ENCODE results near the gene FANCC. TPM values are rescaled to one million over a fixed set of nuclear protein-coding genes. Genes with fewer than 3 reads are reported as not detected.

Gene FANCC
- total RNA-seq, 3 donors from 2014 or later (not counting 1 experiment from before 2014, with no cell fraction given) = 9.9 to 18.9 (median 12.8) TPM

- no peaks in the 10 kb centered on the region for H3K9me3 ChIP-seq (ENCODE audit: control insufficient read depth, insufficient read depth, low read length)
- H3K36me3 ChIP-seq (ENCODE audit: control insufficient read depth, insufficient read depth, low read length) = no peaks in the 10 kb centered on the region
- H3K4me3 Mint-ChIP-seq = no peak overlapping the region
- H3K27me3 Mint-ChIP-seq (ENCODE audit: low read depth in 2 of 2) = peaks cover 2 to 26% of the 10 kb centered on the region in 2 donors
- H3K36me3 Mint-ChIP-seq = no peaks in the 10 kb centered on the region
- DNase-seq (no peak), ATAC-seq (no peak)
- H3K27ac Mint-ChIP-seq = no peak overlapping the region
- intact Hi-C loops (cut with micrococcal nuclease) = no loop called here
- H3K4me3 ChIP-seq (ENCODE audit: low read length) = no peak overlapping the region
- WGBS (ENCODE audit: insufficient coverage) = 92% methylated on average over 4 of the region's 5 CpGs
- no peak overlapping the region for H3K27ac ChIP-seq (ENCODE audit: low read length)
- peaks cover 0 to 5% of the 10 kb centered on the region in 2 donors for H3K4me1 Mint-ChIP-seq
- no peaks in the 10 kb centered on the region for H3K27me3 ChIP-seq (ENCODE audit: control insufficient read depth, insufficient read depth, low read length)
- TF ChIP-seq, protein P1, sequence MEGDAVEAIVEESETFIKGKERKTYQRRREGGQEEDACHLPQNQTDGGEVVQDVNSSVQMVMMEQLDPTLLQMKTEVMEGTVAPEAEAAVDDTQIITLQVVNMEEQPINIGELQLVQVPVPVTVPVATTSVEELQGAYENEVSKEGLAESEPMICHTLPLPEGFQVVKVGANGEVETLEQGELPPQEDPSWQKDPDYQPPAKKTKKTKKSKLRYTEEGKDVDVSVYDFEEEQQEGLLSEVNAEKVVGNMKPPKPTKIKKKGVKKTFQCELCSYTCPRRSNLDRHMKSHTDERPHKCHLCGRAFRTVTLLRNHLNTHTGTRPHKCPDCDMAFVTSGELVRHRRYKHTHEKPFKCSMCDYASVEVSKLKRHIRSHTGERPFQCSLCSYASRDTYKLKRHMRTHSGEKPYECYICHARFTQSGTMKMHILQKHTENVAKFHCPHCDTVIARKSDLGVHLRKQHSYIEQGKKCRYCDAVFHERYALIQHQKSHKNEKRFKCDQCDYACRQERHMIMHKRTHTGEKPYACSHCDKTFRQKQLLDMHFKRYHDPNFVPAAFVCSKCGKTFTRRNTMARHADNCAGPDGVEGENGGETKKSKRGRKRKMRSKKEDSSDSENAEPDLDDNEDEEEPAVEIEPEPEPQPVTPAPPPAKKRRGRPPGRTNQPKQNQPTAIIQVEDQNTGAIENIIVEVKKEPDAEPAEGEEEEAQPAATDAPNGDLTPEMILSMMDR (IDR thresholded peaks at IDR 0.05) = no peak
- H3K4me1 ChIP-seq (ENCODE audit: control insufficient read depth, insufficient read depth, low read length) = no peaks in the 10 kb centered on the region
- no peaks in the 10 kb centered on the region for H3K9me3 Mint-ChIP-seq
Observed at GRCh38 chr9:95341293-95341962, 23.9 kb upstream of the FANCC start.

- Mint-ChIP-seq H3K27ac (no peak overlapping the region), H3K4me3 (no peak overlapping the region), H3K36me3 (no peaks in the 10 kb centered on the region), H3K4me1 (no peaks in the 10 kb centered on the region), H3K9me3 (no peaks in the 10 kb centered on the region), H3K27me3 (ENCODE audit: low read depth in 2 of 2) (peaks cover 11 to 28% of the 10 kb centered on the region in 2 donors)
- TF ChIP-seq, protein P1 (IDR thresholded peaks at IDR 0.05) = no peak
- WGBS (ENCODE audit: insufficient coverage) = 92% methylated on average over 6 of the region's 6 CpGs
- H3K36me3 ChIP-seq (ENCODE audit: control insufficient read depth, insufficient read depth, low read length) = no peaks in the 10 kb centered on the region
- no peak overlapping the region for H3K4me3 ChIP-seq (ENCODE audit: low read length)
- ATAC-seq (no peak), DNase-seq (no peak)
- H3K27me3 ChIP-seq (ENCODE audit: control insufficient read depth, insufficient read depth, low read length) = no peaks in the 10 kb centered on the region
- H3K27ac ChIP-seq (ENCODE audit: low read length) = no peak overlapping the region
- intact Hi-C loops (cut with micrococcal nuclease) = no loop called here
- no peaks in the 10 kb centered on the region for H3K9me3 ChIP-seq (ENCODE audit: control insufficient read depth, insufficient read depth, low read length)
- no peaks in the 10 kb centered on the region for H3K4me1 ChIP-seq (ENCODE audit: control insufficient read depth, insufficient read depth, low read length)
Observed at GRCh38 chr9:95338243-95338642, 20.7 kb upstream of the FANCC start.

DNA sequence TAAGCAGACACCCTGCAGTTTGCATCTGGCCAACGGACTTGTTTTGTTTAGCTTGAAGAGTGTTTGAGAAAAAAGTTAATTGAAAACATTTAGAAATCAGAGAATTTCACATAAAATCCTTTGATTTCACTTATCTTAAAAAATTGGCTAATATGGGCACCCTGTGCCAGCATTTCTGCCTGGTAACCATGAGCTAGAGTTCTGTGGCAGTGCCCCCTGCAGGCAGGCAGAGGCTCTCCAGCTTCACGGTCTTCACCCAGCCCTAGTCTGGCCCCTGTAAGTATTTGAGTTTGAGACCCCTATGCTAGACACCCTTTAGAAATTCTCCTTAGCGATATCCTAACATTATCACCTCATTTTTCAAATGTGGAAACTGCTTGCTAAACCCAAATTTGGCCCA is 18.8 kb upstream of the FANCC start:
- Histone ChIP-seq H3K27me3 (ENCODE audit: control insufficient read depth, insufficient read depth, low read length) (peaks cover 3% of the 10 kb centered on the region), H3K4me1 (ENCODE audit: control insufficient read depth, insufficient read depth, low read length) (no peaks in the 10 kb centered on the region), H3K27ac (ENCODE audit: low read length) (no peak overlapping the region), H3K4me3 (ENCODE audit: low read length) (no peak overlapping the region), H3K9me3 (ENCODE audit: control insufficient read depth, insufficient read depth, low read length) (no peaks in the 10 kb centered on the region), H3K36me3 (ENCODE audit: control insufficient read depth, insufficient read depth, low read length) (no peaks in the 10 kb centered on the region)
- Mint-ChIP-seq H3K4me1 (no peaks in the 10 kb centered on the region), H3K9me3 (no peaks in the 10 kb centered on the region), H3K27me3 (ENCODE audit: low read depth in 2 of 2) (peaks cover 19 to 36% of the 10 kb centered on the region in 2 donors), H3K27ac (no peak overlapping the region), H3K4me3 (no peak overlapping the region), H3K36me3 (no peaks in the 10 kb centered on the region)
- intact Hi-C loops (cut with micrococcal nuclease) = no loop called here
- ATAC-seq (peak; percentile 58 to 67 (median 66)), DNase-seq (peak in 1 of 2 donors; percentile 54)
- TF ChIP-seq, protein P1 (IDR thresholded peaks at IDR 0.05) = peak; percentile 67
- 89% methylated on average over 3 of the region's 3 CpGs for WGBS (ENCODE audit: insufficient coverage)

DNA sequence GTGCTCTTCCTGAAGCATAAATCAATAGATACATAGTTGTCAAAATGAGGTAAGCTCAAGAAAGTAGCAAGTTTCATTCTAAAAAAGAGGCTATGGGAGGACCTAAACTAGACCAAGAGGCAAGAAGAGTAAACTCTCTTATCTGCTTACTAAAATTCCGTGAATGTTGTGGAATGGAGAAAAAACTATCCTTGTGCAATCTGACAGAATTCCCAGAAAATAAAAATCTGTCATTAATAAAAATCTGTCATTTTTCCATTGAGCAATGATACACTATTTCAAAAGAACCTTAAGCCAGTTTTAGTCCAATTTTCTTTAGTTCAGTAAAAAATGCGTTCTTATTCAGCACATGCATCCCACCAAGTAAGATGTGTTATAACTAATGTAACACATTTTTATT is 15.9 kb upstream of the FANCC start:
- H3K4me3 Mint-ChIP-seq = no peak overlapping the region

More for the DNA sequence above, 15.9 kb upstream of the FANCC start:
- TF ChIP-seq, protein P1 (IDR thresholded peaks at IDR 0.05) = no peak
- Mint-ChIP-seq H3K9me3 (no peaks in the 10 kb centered on the region), H3K4me1 (peaks cover 0 to 5% of the 10 kb centered on the region in 2 donors), H3K36me3 (no peaks in the 10 kb centered on the region), H3K27me3 (ENCODE audit: low read depth in 2 of 2) (peaks cover 25 to 52% of the 10 kb centered on the region in 2 donors), H3K27ac (no peak overlapping the region)
- Histone ChIP-seq H3K27ac (ENCODE audit: low read length) (no peak overlapping the region), H3K4me3 (ENCODE audit: low read length) (no peak overlapping the region), H3K9me3 (ENCODE audit: control insufficient read depth, insufficient read depth, low read length) (no peaks in the 10 kb centered on the region), H3K4me1 (ENCODE audit: control insufficient read depth, insufficient read depth, low read length) (no peaks in the 10 kb centered on the region), H3K27me3 (ENCODE audit: control insufficient read depth, insufficient read depth, low read length) (peaks cover 3% of the 10 kb centered on the region), H3K36me3 (ENCODE audit: control insufficient read depth, insufficient read depth, low read length) (no peaks in the 10 kb centered on the region)
- no CpG with 5 or more reads among the region's 2 CpGs for WGBS (ENCODE audit: insufficient coverage)
- DNase-seq (no peak), ATAC-seq (no peak)
- intact Hi-C loops (cut with micrococcal nuclease) = no loop called here

All from natural killer cell (primary cell).